K562 (cell line): ENCODE data around the gene USP28.
"Not testable (repeated sequence)": the region's sequence is repeated elsewhere in the genome, so short reads cannot be mapped to it uniquely, and the experiment has no call there.

Experiments
- TF ChIP-seq, protein P1 (sequence below): fragments of 450-650 bp; IDR thresholded peaks from 2 replicates; pipeline ENCODE4 v1.6.1; 2016; ENCODE audit warnings: borderline replicate concordance
- TF ChIP-seq, protein P2 (sequence below), 3 experiments: IDR thresholded peaks in 2 of 3; conservative IDR thresholded peaks in 1 of 3; 2 replicates each; pipeline ENCODE4 v1.5.1; 2011 to 2012; ENCODE audit warnings: low read length in 3 of 3, mild to moderate bottlenecking in 3 of 3, control low read depth in 2 of 3, improper control_type of control experiment in 1 of 3, inconsistent platforms in 1 of 3, low read depth in 1 of 3, mixed read lengths in 1 of 3, moderate library complexity in 1 of 3; ENCODE audit not compliant: insufficient read depth in 2 of 3

DNA sequence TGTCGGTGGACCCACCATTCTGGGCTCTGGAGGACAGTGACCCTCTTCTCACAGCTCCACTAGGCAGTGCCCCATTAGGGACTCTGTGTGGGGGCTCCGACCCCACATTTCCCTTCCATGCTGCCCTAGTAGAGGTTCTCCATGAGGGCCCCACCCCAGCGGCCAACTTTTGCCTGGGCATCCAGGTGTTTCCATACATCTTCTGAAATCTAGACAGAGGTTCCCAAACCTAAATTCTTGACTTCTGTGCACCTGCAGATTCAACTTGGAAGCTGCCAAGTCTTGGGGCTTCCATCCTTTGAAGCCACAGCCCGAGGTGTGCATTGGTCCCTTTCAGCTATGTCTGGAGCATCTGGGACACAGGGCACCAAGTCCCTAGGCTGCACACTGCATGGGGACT is 4.1 kb upstream of the USP28 start:
- TF ChIP-seq, protein P1, sequence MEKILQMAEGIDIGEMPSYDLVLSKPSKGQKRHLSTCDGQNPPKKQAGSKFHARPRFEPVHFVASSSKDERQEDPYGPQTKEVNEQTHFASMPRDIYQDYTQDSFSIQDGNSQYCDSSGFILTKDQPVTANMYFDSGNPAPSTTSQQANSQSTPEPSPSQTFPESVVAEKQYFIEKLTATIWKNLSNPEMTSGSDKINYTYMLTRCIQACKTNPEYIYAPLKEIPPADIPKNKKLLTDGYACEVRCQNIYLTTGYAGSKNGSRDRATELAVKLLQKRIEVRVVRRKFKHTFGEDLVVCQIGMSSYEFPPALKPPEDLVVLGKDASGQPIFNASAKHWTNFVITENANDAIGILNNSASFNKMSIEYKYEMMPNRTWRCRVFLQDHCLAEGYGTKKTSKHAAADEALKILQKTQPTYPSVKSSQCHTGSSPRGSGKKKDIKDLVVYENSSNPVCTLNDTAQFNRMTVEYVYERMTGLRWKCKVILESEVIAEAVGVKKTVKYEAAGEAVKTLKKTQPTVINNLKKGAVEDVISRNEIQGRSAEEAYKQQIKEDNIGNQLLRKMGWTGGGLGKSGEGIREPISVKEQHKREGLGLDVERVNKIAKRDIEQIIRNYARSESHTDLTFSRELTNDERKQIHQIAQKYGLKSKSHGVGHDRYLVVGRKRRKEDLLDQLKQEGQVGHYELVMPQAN = not testable (repeated sequence)
- TF ChIP-seq, protein P2, sequence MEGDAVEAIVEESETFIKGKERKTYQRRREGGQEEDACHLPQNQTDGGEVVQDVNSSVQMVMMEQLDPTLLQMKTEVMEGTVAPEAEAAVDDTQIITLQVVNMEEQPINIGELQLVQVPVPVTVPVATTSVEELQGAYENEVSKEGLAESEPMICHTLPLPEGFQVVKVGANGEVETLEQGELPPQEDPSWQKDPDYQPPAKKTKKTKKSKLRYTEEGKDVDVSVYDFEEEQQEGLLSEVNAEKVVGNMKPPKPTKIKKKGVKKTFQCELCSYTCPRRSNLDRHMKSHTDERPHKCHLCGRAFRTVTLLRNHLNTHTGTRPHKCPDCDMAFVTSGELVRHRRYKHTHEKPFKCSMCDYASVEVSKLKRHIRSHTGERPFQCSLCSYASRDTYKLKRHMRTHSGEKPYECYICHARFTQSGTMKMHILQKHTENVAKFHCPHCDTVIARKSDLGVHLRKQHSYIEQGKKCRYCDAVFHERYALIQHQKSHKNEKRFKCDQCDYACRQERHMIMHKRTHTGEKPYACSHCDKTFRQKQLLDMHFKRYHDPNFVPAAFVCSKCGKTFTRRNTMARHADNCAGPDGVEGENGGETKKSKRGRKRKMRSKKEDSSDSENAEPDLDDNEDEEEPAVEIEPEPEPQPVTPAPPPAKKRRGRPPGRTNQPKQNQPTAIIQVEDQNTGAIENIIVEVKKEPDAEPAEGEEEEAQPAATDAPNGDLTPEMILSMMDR (IDR thresholded peaks at IDR 0.05 in 2 of 3, conservative IDR thresholded peaks at IDR 0.05 in 1 of 3; ENCODE audit: insufficient read depth in 2 of 3, low read depth in 1 of 3, low read length in 3 of 3) = not testable (repeated sequence)
